Gastroesophageal sphincter (tissue), 3 donors: ENCODE measurements around the gene UBE2C.

Experiments
- CTCF ChIP-seq, 4 experiments: fragments of 200-600 bp in 2 of 4; fragments of 450-650 bp in 2 of 4; sonication (generic) in 1 of 4; IDR thresholded peaks; one replicate each; pipeline ENCODE4 v1.5.1; 2017 to 2019; ENCODE audit warnings: antibody characterized with exemption in 4 of 4, mild to moderate bottlenecking in 2 of 4, moderate library complexity in 2 of 4
- POLR2A ChIP-seq, 2 donors: fragments of 450-650 bp; IDR thresholded peaks; one replicate each; pipeline ENCODE4 v1.6.1; 2017; ENCODE audit warnings: antibody characterized with exemption in 2 of 2, mild to moderate bottlenecking in 2 of 2, moderate library complexity in 1 of 2

- TF ChIP-seq CTCF (IDR thresholded peaks at IDR 0.05) (no peak), POLR2A (IDR thresholded peaks at IDR 0.05) (no peak)
Measured at GRCh38 chr20:45843506-45843905, 31.1 kb downstream of the UBE2C start.
